HG03521 (cell line): ENCODE results near the gene KRT6B.
"Not testable (repeated sequence)": the region's sequence is repeated elsewhere in the genome, so short reads cannot be mapped to it uniquely, and the experiment has no call there.

Source experiments
- ATAC-seq: cut with Tn5 transposase; IDR thresholded peaks from one replicate; pipeline ENCODE4 v1.9.1; 2021; ENCODE audit warnings: mild to moderate bottlenecking, moderate library complexity; ENCODE audit not compliant: unreplicated experiment

The KRT6B gene

GRCh38 chr12:52452101-52452500 is at the start of gene KRT6B:
Gene KRT6B (minus strand): TSS chr12:52452146. CDS start chr12:52452078, 68 bp downstream.
- ATAC-seq = no peak

- ATAC-seq = no peak
Measured at GRCh38 chr12:52501490-52501889, 49.5 kb upstream of the KRT6B start.

GRCh38 chr12:52500574-52500973 is 48.6 kb upstream of the KRT6B start:
- not testable (repeated sequence) for ATAC-seq

GRCh38 chr12:52499806-52500560 is 48.0 kb upstream of the KRT6B start:
- ATAC-seq = no peak

- no peak for ATAC-seq
Measured at GRCh38 chr12:52498946-52499345, 47.0 kb upstream of the KRT6B start.

- no peak for ATAC-seq
Measured at GRCh38 chr12:52497975-52498374, 46.0 kb upstream of the KRT6B start.

GRCh38 chr12:52496590-52497071 is 44.7 kb upstream of the KRT6B start:
- no peak for ATAC-seq

GRCh38 chr12:52496054-52496453 is 44.1 kb upstream of the KRT6B start:
- no peak for ATAC-seq

GRCh38 chr12:52495389-52495788 is 43.4 kb upstream of the KRT6B start:
- ATAC-seq = no peak

GRCh38 chr12:52494518-52494917 is 42.6 kb upstream of the KRT6B start:
- ATAC-seq = no peak

- ATAC-seq = no peak
Measured at GRCh38 chr12:52494100-52494499, 42.2 kb upstream of the KRT6B start.

- no peak for ATAC-seq
Measured at GRCh38 chr12:52493172-52493571, 41.2 kb upstream of the KRT6B start, which contains the start of gene KRT6A. Gene KRT6A (minus strand): TSS chr12:52493257. CDS start chr12:52493188, 69 bp downstream.

GRCh38 chr12:52492405-52492804 is 40.5 kb upstream of the KRT6B start:
- ATAC-seq = not testable (repeated sequence)

- not testable (repeated sequence) for ATAC-seq
Measured at GRCh38 chr12:52491495-52491894, 39.5 kb upstream of the KRT6B start.

GRCh38 chr12:52488736-52489135 is 36.8 kb upstream of the KRT6B start:
- no peak for ATAC-seq

- not testable (repeated sequence) for ATAC-seq
Measured at GRCh38 chr12:52487744-52488443, 35.9 kb upstream of the KRT6B start.

GRCh38 chr12:52487211-52487610 is 35.3 kb upstream of the KRT6B start:
- no peak for ATAC-seq

GRCh38 chr12:52486166-52487105 is 34.5 kb upstream of the KRT6B start:
- no peak for ATAC-seq

GRCh38 chr12:52480073-52480472 is 28.1 kb upstream of the KRT6B start:
- ATAC-seq = no peak

- ATAC-seq = no peak
Measured at GRCh38 chr12:52477651-52478050, 25.7 kb upstream of the KRT6B start.

- no peak for ATAC-seq
Measured at GRCh38 chr12:52474212-52474611, 22.3 kb upstream of the KRT6B start.
